DOHH2 (cell line): ENCODE data around the gene ATP2A1.

ENCODE experiments used
- H3F3A ChIP-seq: fragments of 200-600 bp; sonication (generic), shearing (Covaris generic); 2 replicates; pipeline ENCODE4 v1.6.0; 2016; ENCODE audit warnings: antibody characterized with exemption, mild to moderate bottlenecking; ENCODE audit not compliant: control insufficient read depth, insufficient read depth
- H3K27ac ChIP-seq: fragments of 200-600 bp; sonication (generic); 2 replicates; pipeline ENCODE4 v1.5.1; 2014; ENCODE audit warnings: low read depth, mild to moderate bottlenecking, low read length, moderate library complexity
- H3K27me3 ChIP-seq: fragments of 200-600 bp; sonication (generic); 2 replicates; pipeline ENCODE4 v1.6.1; 2014; ENCODE audit warnings: mild to moderate bottlenecking, low read length, mixed read lengths; ENCODE audit not compliant: control insufficient read depth
- H3K36me3 ChIP-seq: fragments of 200-600 bp; sonication (generic); 2 replicates; pipeline ENCODE4 v1.6.1; 2014; ENCODE audit warnings: mild to moderate bottlenecking, low read length, moderate library complexity, mixed read lengths; ENCODE audit not compliant: control insufficient read depth
- H3K4me1 ChIP-seq: fragments of 200-600 bp; sonication (generic); 2 replicates; pipeline ENCODE4 v1.6.1; 2014; ENCODE audit warnings: mild to moderate bottlenecking, low read length, mixed read lengths; ENCODE audit not compliant: control insufficient read depth
- H3K4me2 ChIP-seq: fragments of 200-600 bp; sonication (generic); 2 replicates; pipeline ENCODE4 v1.6.0; 2014; ENCODE audit warnings: mild to moderate bottlenecking, low read length, moderate library complexity
- H3K4me3 ChIP-seq: fragments of 200-600 bp; sonication (generic); 2 replicates; pipeline ENCODE4 v1.5.1; 2014; ENCODE audit warnings: mild to moderate bottlenecking, low read length, mixed read lengths
- H3K79me2 ChIP-seq: fragments of 200-600 bp; sonication (generic); 2 replicates; pipeline ENCODE4 v1.6.1; 2014; ENCODE audit warnings: mild to moderate bottlenecking, low read length, mixed read lengths; ENCODE audit not compliant: control insufficient read depth
- H3K9me2 ChIP-seq: fragments of 200-600 bp; sonication (generic); replicated peaks from 2 replicates; pipeline ENCODE4 v1.6.1; 2014; ENCODE audit warnings: mild to moderate bottlenecking, low read length, mixed read lengths; ENCODE audit not compliant: control insufficient read depth
- H3K9me3 ChIP-seq: fragments of 200-600 bp; sonication (generic); 2 replicates; pipeline ENCODE4 v1.6.1; 2014; ENCODE audit warnings: antibody characterized with exemption, low read length, mixed read lengths; ENCODE audit not compliant: control insufficient read depth, insufficient read depth
- H4K20me1 ChIP-seq: fragments of 200-600 bp; sonication (generic); 2 replicates; pipeline ENCODE4 v1.6.0; 2014; ENCODE audit warnings: low read depth, mild to moderate bottlenecking, antibody characterized with exemption, low read length, moderate library complexity; ENCODE audit not compliant: control insufficient read depth, insufficient read depth
- CTCF ChIP-seq: fragments of 200-600 bp; sonication (generic); IDR thresholded peaks from one replicate; pipeline ENCODE4 v1.5.1; 2014; ENCODE audit warnings: antibody characterized with exemption, mild to moderate bottlenecking, low read depth, low read length; ENCODE audit not compliant: poor library complexity, severe bottlenecking
- EZH2phosphoT487 ChIP-seq: fragments of 200-600 bp; sonication (generic); IDR thresholded peaks from 2 replicates; pipeline ENCODE4 v1.6.1; 2017; ENCODE audit warnings: borderline replicate concordance, mild to moderate bottlenecking, antibody characterized with exemption, low read length, moderate library complexity, mixed read lengths

Gene ATP2A1

GRCh38 chr16:28915181-28915580 lies 36.9 kb downstream of the ATP2A1 start:
- TF ChIP-seq EZH2phosphoT487 (no peak), CTCF (no peak)
- Histone ChIP-seq H3K9me3 (no peaks in the 10 kb centered on the region), H3K9me2 (no peaks in the 10 kb centered on the region), H3K79me2 (peaks cover 9% of the 10 kb centered on the region; the same call in 1 of the 2 replicates), H3K4me3 (no peak overlapping the region), H4K20me1 (no peaks in the 10 kb centered on the region), H3K4me2 (no peak overlapping the region), H3F3A (peaks cover 3% of the 10 kb centered on the region), H3K27me3 (no peaks in the 10 kb centered on the region), H3K36me3 (peaks cover 83% of the 10 kb centered on the region), H3K27ac (no peak overlapping the region), H3K4me1 (peaks cover 29% of the 10 kb centered on the region)

GRCh38 chr16:28917095-28917494 lies 38.8 kb downstream of the ATP2A1 start:
- Histone ChIP-seq H3K4me1 (peaks cover 14% of the 10 kb centered on the region), H3K4me3 (no peak overlapping the region), H3K9me2 (no peaks in the 10 kb centered on the region), H3K9me3 (no peaks in the 10 kb centered on the region), H3F3A (no peaks in the 10 kb centered on the region), H3K36me3 (peaks cover 81% of the 10 kb centered on the region), H3K27ac (no peak overlapping the region), H4K20me1 (no peaks in the 10 kb centered on the region), H3K4me2 (no peak overlapping the region), H3K27me3 (no peaks in the 10 kb centered on the region), H3K79me2 (peaks cover 23% of the 10 kb centered on the region)
- TF ChIP-seq CTCF (no peak), EZH2phosphoT487 (no peak)

DNA sequence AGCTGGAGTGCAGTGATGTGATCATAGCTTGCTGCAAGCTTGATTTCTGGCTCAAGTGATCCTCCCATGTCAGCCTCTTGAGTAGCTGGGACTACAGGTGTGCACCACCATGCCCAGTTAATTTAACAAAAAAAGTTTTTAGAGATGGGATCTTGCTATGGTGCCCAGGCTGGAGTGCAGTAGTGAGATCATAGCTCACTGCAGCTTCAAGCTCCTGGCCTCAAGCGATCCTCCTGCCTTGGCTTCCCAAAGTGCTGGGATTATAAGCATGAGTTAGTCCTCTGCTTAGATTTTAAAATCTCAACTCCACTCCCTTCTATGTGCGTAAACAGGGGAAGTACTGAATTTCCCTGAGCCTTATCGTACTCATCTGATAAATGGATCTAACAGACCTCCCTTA lies 40.4 kb downstream of the ATP2A1 start:
- no peaks in the 10 kb centered on the region for H3K9me3 ChIP-seq
- H4K20me1 ChIP-seq = no peaks in the 10 kb centered on the region
- peaks cover 20% of the 10 kb centered on the region for H3K4me1 ChIP-seq
- no peak overlapping the region for H3K27ac ChIP-seq
- H3K9me2 ChIP-seq = no peaks in the 10 kb centered on the region
- no peak overlapping the region for H3K4me3 ChIP-seq
- H3K27me3 ChIP-seq = no peaks in the 10 kb centered on the region
- no peak overlapping the region for H3K4me2 ChIP-seq
- TF ChIP-seq EZH2phosphoT487 (no peak), CTCF (no peak)
- peaks cover 12% of the 10 kb centered on the region for H3F3A ChIP-seq
- peaks cover 34% of the 10 kb centered on the region for H3K79me2 ChIP-seq
- peaks cover 83% of the 10 kb centered on the region for H3K36me3 ChIP-seq

DNA sequence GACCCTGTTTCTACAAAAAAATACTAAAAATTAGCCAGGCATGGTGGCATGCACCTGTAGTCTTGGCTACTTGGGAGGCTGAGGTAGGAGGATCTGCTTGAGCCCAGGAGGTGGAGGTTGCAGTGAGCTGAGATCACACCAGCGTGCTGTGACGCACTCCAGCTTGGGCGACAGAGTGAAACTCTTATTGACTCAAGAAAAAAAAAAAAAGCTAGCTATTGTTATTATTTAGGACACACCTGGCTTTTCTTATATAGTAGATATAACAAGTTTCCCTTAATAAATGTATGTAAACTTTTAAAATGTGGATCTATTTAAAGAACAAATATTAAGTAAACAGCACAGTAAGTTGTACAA lies 44.9 kb downstream of the ATP2A1 start:
- Histone ChIP-seq H3K9me3 (no peaks in the 10 kb centered on the region), H3K4me2 (peak overlapping the region; percentile 98), H3K36me3 (peaks cover 59% of the 10 kb centered on the region), H3K27ac (peak overlapping the region; percentile 99), H3K79me2 (peaks cover 33% of the 10 kb centered on the region), H3K27me3 (no peaks in the 10 kb centered on the region), H3K4me3 (peak overlapping the region; percentile 94), H3K9me2 (no peaks in the 10 kb centered on the region), H3K4me1 (peaks cover 46% of the 10 kb centered on the region), H3F3A (peaks cover 30% of the 10 kb centered on the region), H4K20me1 (no peaks in the 10 kb centered on the region)
- TF ChIP-seq EZH2phosphoT487 (no peak), CTCF (no peak)
